ENCODE data around the gene SLC25A45.

The SLC25A45 gene, protein sequence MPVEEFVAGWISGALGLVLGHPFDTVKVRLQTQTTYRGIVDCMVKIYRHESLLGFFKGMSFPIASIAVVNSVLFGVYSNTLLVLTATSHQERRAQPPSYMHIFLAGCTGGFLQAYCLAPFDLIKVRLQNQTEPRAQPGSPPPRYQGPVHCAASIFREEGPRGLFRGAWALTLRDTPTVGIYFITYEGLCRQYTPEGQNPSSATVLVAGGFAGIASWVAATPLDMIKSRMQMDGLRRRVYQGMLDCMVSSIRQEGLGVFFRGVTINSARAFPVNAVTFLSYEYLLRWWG

DNA sequence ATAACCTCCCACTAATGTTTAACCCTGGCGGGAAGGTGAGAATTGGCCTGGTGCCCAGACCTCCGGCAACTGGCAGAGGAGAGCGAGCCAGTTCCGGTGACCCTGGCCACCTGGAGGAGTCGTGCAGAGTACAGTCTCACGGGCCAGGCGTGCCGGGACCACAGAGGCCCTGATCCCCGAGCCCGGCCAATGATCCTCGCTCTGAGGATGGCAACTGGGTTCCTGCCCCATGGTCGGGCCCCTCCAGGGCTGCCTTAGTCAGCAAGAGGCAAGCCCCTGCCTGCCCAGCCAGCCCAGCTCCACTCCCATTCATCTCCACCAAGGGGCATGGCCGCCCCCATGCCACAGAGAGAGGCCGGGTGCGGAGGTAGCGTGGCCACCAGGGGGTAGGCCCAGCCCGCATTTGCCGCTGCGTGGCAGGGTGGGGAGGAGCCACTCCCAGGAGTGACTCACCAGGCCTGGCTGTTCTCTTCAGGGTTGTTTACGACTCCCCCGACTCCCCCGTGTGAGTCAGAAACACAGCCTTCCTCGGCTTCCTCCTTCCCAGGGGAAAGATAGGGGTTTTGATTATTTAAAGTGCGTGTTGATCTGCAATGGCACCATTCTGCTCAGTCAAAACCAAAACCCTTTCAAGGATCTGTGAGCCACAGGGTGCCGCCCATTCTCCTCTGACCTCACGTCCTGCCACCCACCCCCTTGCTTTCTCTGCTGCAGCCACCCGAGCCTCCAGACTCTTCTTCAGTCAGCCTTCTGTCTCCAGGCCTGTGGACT is at the start of gene SLC25A45:
TSS of gene SLC25A45 (minus strand) at position 614 of the 771 bp plus-strand sequence. CDS start 695 bp downstream, outside the sequence.
- DNase-seq: peak; percentile 78 to 99

DNA sequence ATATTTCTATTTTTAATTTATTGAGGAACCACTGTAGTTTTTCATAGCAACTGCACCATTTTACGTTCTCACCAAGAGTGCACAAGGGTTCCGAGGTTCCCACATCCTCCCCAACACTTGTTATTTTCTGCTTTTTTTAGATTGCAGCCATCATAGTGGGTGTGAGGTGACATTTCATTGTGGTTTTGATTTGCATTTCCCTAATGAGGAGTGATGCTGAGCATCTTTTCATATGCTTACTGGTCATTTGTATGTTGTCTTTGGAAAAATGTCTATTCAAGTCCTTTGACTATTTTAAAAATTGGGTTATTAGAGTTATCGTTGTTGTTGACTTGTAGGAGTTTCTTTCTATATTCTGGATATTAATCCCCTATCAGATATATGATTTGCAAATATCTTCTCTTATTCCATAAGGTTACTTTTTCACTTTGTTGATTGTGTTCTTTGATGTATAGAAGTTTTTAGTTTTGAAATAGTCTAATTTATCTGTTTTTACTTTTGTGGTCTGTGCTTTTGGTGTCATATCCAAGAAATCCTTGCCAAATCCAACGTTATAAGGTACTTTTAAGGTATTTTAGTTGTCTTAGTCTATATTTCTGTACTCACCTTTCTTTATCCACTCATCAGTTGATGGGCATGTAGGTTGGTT is 49.1 kb upstream of the SLC25A45 start:
- DNase-seq: no peak

DNA sequence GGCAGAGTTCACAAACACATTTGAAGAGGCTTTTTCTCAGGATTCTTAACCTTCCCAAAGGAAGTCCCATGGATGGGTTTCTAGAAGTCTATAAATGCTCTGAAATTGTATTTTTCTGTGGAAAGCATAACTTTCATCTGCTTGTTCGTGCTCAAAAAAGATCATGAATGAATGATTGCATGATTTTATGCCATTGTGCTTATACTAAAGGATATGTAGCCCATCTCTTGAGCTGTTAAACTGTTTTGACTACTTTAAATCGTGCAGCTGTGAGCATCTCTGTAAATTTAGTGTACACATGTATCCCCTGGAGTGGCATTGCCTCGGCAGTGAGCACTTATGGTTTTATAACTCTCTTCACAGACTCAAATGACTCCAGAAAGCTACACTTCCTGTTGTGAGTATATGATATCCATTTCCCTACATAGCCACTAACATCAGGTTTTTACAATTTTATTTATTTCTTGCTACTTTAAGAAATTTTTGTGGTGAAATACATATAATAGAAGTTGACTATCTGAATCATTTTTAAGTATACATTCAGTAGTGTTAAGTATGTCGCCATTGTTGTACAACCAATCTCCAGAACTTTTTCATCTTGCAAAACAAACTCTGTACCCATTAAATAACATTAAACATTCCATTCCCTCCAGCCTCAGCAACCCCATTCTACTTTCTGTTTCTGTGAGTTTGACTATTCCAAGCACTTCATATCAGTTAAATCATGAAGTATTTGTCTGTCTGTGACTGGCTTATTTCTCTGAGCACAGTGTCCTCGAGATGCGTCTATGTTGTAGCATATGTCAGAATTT is 48.2 kb upstream of the SLC25A45 start:
- DNase-seq: no peak

DNA sequence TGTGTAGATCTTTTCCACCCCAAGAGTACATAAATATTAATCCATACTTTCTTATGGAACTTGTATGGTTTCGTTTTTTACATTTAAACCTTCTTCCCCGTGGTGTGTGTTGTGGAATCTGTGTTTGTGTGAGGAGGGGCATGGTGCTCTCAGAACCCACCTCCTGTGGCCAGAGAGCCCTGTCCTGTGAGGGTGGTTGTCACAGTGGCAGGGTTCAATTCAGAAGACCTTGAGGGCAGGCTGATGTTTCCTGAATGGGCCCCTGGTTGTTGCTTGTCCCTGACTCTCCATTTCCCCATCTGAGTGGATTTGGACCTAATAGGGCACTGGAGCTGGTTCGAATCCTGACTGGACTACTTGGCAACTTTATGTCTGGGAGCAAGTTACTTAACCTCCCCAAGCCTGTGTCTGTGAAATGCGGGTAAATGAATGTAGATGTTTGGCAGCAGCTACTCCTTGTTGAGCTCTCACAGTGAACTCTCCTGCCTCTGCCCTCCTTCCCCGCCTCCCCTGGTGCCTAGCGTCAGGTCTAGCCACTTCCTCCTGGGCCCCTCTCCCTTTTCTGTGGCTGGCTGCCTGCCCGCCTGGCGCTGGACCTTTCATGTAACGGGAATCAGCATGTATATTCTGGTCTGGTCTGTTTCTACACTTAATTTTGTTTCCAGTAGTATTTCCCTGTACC is 47.4 kb upstream of the SLC25A45 start:
- no peak for DNase-seq

DNA sequence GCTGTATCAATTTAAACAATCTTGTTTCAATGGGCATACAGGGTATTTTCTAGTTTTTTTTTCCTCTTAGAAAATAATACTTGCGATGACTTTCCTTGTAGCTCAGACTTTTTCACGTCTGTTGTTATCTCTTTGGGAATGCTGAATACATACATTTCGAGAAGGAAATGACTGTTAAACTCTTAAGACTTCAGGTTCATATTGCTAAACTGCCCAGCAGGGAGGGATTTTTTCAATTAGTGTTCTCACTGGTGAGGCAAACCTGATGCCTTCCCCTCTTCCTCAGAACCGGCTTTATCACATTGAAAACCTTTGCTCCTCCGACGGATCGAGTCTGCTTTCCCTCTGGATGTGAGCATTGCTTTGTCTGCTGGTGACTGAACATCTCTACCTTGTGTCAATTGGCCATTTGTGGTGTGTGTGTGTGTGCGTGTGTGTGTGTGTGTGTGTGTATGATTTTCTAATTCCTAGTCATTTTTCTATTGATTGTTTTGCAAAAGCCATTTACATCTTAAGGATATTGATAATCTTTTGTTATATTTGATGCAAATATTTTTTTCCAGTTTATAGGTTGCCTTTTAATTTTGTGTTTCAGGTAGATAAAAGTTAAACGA is 46.7 kb upstream of the SLC25A45 start:
- no peak for DNase-seq

DNA sequence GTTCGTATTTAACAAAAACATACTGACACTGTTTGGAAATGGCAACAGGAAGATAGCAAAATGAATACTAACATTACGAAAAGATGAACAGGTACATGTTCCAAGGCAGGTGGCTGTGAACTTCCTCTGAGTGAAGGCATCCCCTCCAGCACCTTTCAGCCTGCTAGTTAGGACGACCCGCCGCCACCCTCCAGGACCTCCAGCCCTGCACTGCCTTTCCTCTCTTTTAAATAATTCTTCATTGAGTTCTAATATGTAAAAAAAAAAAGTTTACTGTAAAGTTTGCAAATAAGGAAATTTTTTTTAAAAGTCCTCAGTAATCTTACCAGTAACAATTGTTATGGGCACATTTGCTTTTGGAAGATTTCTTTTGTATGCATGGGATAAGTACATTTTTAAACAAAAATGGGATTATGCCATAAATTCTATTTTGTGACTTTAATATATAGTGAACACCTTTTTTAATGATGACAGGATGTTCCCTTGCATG is 46.2 kb upstream of the SLC25A45 start:
- DNase-seq: no peak

DNA sequence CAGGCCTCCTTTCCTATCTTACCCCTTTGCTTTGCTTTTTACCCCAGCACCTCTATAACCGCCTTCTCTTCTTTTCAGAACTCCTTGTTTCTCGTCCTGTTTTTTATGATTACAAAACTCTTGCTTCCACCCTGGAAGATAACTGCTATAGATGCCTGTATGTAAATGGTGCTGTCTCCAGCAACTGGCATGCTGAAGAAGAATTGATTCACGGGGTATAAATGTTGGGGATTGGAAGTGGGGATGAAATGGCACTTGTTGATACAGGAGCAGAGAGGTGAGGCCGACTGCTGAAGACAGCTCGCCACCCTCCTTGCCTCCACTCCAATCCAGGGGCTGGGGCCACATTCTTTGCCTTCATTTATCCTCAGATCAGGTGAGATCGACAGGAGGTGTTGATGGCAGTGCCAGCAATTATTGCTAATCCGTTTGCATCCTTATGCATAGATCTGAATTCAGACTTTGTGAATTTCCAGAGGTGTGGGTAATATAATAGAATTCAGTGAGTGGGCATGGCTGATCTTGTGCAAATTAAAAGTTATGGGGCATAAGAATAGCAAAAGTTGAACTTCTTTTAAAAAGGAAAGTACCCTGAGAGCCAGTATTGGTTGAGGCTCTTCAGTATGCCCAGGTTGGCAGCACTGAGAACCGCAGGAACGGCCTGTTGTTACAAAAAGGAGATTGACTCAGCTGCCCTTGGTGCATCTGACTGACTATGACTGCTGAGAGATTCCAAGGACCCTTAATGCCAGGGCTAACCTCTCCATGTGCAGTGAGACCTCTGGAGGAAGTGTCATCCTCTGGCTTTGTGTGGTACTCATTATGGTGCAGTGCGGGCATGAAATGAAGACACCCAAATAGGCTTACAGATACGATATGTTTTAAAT is 45.5 kb upstream of the SLC25A45 start:
- DNase-seq: no peak

DNA sequence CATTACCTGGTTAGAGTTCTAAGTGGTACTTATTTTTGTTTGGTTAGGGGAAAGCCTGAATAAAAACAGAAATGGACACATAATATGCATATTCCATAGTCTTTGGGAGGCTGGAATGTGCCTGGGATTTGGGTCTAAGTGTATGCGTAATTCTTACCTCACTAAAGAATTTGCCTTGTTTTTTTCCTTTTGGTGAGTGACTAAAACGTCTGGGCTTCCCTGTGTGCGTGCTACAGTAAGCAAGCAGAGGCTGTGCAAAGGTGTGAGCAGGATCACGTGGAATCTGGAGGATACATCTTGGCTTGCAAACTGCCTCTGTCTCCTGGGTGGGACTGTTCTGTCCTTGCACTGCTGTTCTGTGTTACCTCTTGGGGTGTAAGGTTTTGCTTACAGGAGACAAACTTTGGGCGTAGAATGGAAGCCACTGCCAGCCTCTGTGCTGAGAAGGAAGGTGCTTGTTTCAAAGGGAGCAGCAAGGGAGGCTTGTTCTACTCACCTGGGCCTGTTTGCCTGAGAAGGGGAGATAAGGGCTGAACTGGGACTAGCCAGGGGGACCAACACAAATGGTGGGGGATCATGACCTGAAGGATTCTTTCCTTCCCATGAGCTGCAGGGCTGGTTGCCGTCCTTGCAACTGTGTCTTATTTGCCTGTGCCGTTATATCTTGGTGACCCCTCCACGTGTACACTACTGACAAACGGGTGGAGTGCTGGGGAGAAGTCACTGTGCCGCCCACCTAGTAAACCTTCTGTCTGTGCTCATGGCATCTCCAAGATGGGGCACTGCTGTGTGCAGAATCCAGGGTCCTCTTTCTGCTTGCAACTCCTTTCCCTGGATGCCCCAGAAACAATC is 44.6 kb upstream of the SLC25A45 start:
- no peak for DNase-seq

DNA sequence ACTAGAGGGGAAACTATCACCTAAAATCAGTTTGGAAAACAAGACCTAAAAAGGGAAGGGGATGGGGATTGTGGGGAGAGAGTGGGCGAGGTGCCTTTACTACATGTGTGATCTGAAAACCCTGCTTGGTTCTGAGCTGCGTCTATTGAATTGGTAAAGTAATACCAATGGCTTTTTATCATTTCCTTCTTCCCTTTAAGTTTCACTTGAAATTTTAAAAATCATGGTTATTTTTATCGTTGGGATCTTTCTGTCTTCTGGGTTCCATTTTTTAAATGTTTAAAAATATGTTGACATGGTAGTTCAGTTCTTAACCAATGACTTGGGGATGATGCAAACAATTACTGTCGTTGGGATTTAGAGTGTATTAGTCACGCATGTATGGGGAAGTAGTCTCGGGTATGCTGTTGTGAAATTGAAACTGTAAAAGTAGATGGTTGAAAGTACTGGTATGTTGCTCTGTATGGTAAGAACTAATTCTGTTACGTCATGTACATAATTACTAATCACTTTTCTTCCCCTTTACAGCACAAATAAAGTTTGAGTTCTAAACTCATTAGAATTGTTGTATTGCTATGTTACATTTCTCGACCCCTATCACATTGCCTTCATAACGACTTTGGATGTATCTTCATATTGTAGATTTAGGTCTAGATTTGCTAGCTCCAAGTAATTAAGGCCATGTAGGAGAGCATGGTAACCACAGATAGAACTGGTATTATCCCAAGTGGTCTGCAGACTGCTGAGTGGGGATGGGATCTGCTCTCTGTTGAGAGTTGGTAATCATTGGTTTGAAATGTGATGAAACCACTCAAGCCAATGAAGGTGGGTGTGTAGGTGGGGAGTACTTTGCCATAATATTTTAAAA is 43.8 kb upstream of the SLC25A45 start:
- DNase-seq: peak in 1 of 2 donors; percentile 99

DNA sequence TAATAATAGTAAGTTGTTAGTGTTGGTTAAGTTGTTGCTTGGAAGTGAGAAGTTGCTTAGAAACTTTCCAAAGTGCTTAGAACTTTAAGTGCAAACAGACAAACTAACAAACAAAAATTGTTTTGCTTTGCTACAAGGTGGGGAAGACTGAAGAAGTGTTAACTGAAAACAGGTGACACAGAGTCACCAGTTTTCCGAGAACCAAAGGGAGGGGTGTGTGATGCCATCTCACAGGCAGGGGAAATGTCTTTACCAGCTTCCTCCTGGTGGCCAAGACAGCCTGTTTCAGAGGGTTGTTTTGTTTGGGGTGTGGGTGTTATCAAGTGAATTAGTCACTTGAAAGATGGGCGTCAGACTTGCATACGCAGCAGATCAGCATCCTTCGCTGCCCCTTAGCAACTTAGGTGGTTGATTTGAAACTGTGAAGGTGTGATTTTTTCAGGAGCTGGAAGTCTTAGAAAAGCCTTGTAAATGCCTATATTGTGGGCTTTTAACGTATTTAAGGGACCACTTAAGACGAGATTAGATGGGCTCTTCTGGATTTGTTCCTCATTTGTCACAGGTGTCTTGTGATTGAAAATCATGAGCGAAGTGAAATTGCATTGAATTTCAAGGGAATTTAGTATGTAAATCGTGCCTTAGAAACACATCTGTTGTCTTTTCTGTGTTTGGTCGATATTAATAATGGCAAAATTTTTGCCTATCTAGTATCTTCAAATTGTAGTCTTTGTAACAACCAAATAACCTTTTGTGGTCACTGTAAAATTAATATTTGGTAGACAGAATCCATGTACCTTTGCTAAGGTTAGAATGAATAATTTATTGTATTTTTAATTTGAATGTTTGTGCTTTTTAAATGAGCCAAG is 42.9 kb upstream of the SLC25A45 start:
- DNase-seq: peak in 1 of 2 donors; percentile 77

DNA sequence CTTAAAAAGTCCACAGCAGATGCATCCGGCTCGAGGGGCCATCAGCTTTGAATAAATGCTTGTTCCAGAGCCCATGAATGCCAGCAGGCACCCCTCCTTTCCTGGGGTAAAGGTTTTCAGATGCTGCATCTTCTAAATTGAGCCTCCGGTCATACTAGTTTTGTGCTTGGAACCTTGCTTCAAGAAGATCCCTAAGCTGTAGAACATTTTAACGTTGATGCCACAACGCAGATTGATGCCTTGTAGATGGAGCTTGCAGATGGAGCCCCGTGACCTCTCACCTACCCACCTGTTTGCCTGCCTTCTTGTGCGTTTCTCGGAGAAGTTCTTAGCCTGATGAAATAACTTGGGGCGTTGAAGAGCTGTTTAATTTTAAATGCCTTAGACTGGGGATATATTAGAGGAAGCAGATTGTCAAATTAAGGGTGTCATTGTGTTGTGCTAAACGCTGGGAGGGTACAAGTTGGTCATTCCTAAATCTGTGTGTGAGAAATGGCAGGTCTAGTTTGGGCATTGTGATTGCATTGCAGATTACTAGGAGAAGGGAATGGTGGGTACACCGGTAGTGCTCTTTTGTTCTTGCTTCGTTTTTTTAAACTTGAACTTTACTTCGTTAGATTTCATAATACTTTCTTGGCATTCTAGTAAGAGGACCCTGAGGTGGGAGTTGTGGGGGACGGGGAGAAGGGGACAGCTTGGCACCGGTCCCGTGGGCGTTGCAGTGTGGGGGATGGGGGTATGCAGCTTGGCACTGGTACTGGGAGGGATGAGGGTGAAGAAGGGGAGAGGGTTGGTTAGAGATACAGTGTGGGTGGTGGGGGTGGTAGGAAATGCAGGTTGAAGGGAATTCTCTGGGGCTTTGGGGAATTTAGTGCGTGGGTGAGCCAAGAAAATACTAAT is 42.0 kb upstream of the SLC25A45 start:
- DNase-seq: peak in 1 of 2 donors; percentile 24

DNA sequence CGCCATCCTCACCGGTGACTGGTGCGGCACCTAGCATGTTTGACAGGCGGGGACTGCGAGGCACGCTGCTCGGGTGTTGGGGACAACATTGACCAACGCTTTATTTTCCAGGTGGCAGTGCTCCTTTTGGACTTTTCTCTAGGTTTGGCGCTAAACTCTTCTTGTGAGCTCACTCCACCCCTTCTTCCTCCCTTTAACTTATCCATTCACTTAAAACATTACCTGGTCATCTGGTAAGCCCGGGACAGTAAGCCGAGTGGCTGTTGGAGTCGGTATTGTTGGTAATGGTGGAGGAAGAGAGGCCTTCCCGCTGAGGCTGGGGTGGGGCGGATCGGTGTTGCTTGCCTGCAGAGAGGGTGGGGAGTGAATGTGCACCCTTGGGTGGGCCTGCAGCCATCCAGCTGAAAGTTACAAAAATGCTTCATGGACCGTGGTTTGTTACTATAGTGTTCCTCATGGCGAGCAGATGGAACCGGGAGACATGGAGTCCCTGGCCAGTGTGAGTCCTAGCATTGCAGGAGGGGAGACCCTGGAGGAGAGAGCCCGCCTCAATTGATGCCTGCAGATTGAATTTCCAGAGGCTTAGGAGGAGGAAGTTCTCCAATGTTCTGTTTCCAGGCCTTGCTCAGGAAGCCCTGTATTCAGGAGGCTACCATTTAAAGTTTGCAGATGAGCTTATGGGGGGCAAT is 41.2 kb upstream of the SLC25A45 start:
- peak in 1 of 2 donors; percentile 56 for DNase-seq

DNA sequence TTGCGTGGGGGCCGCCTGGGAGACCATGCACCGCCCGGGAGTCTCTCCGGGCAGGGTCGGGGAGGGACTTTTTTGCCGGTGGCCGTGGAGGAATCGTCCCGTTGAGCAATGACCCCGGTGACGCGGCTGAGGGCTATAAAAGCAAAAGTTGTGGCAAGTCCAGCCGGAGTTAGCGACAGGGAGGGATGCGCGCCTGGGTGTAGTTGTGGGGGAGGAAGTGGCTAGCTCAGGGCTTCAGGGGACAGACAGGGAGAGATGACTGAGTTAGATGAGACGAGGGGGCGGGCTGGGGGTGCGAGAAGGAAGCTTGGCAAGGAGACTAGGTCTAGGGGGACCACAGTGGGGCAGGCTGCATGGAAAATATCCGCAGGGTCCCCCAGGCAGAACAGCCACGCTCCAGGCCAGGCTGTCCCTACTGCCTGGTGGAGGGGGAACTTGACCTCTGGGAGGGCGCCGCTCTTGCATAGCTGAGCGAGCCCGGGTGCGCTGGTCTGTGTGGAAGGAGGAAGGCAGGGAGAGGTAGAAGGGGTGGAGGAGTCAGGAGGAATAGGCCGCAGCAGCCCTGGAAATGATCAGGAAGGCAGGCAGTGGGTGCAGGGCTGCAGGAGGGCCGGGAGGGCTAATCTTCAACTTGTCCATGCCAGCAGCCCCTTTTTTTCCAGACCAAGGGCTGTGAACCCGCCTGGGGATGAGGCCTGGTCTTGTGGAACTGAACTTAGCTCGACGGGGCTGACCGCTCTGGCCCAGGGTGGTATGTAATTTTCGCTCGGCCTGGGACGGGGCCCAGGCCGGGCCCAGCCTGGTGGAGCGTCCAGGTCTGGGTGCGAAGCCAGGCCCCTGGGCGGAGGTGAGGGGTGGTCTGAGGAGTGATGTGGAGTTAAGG is 40.4 kb upstream of the SLC25A45 start, which contains the start of gene NEAT1:
TSS of gene NEAT1 (plus strand) at position 166 of the 883 bp plus-strand sequence.
- DNase-seq: peak; percentile 93 to 98

DNA sequence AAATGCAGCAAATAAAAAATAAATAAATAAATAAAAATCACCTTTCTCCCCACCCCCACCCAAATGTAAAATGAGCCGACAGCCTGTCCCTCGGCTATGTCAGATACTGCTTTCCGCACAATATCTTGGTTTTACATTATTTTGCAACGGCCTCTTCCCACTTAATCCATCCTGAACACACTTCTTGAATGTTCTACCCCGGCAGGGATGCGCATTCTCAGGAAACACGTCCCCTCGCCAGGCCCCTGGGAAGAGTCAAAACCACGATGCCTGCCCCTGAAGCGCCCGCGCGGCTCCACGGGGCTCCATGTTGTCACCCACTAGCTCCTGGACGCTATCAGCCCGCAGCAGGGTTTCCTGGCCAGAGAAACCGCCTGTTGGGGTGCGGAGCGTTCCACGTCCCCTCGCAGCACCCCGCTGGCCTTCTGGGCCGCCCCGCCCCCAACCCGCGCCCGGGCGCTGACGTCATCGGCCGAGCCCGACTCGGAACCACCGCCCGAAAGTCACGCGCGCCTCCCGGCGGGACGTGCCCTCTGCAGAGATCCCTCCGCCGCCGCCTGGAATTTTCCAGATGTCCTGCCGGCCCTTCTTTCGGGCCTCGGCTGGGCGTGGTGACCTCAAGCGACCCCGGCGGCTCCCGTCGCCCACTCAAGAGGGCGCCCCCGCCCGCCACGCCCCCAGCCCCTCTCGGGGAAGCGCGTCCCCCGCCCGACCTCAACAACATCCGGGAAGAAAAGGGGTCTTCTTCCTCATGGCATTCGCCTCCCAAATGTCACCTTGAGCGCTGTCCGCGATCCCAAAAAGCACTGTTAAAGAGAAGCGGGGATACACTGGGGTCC is 39.6 kb upstream of the SLC25A45 start:
- peak; percentile 79 to 98 for DNase-seq

Data from bone marrow (tissue), 2 donors.